GM12878 (cell line): Measurements from ENCODE around the gene RXFP1. TPM values are rescaled to one million over a fixed set of nuclear protein-coding genes. Genes with fewer than 3 reads are reported as not detected.

Source experiments
- ATAC-seq: fragments of 200-7000 bp; cut with Tn5 transposase; 3 replicates; pipeline ENCODE4 v1.9.1; 2020; ENCODE audit warnings: mild to moderate bottlenecking, moderate library complexity
- BruUV-seq: library from RNA; stranded (reverse); fragments of 400-500 nt; replicated peaks from 2 replicates; lab custom pipeline; 2021; lab: Mats Ljungman, UMichigan
- CTCF ChIA-PET: fragments of 300-600 bp; sonication (Branson Sonifier 250); formaldehyde crosslinking; extraction: SDS; loops from one replicate; lab custom pipeline; 2021; ENCODE audit warnings: inconsistent platforms; lab: Yijun Ruan, JAX
- POLR2A ChIA-PET: fragments of 350-600 bp; formaldehyde crosslinking; extraction: SDS; loops from one replicate; lab custom pipeline; 2021; ENCODE audit warnings: inconsistent platforms; lab: Charles Lee
- RAD21 ChIA-PET: fragments of 300-600 bp; sonication (Branson Sonifier 250); formaldehyde crosslinking; loops from one replicate; lab custom pipeline; 2023; ENCODE audit warnings: antibody characterized with exemption; ENCODE audit not compliant: unreplicated experiment; lab: Charles Lee
- SMC1A ChIA-PET: fragments of 300-600 bp; sonication (Branson Sonifier 250); formaldehyde crosslinking; loops from one replicate; lab custom pipeline; 2023; ENCODE audit not compliant: unreplicated experiment, uncharacterized antibody; lab: Charles Lee
- DNase-seq: peaks from one replicate; pipeline ENCODE4 v3.0.0-alpha.2; 2011; ENCODE audit warnings: low read depth, low spot score
- FAIRE-seq: peaks from 3 replicates; lab custom pipeline; 2011; peaks lifted over from hg19 to GRCh38; lab: Jason Lieb, UNC
- H2AFZ ChIP-seq: 2 replicates; pipeline ENCODE4 v1.6.0; 2011; ENCODE audit warnings: low read depth, low read length, control low read depth; ENCODE audit not compliant: control insufficient read depth
- H3K27ac ChIP-seq: 2 replicates; pipeline ENCODE4 v1.5.1; 2011; ENCODE audit warnings: control low read depth; ENCODE audit not compliant: control insufficient read depth, insufficient read depth
- H3K27me3 ChIP-seq, 2 experiments: replicated peaks in 1 of 2; 2 replicates each; pipeline versions ENCODE4 v1.6.0 to v1.6.1; 2011; ENCODE audit warnings: low read length in 1 of 2; ENCODE audit not compliant: control insufficient read depth in 2 of 2, insufficient read depth in 2 of 2
- H3K36me3 ChIP-seq, 2 experiments: 2 replicates each; pipeline ENCODE4 v1.5.1; 2011; ENCODE audit warnings: low read length in 1 of 2; ENCODE audit not compliant: control insufficient read depth in 2 of 2, insufficient read depth in 2 of 2
- H3K4me1 ChIP-seq: 2 replicates; pipeline ENCODE4 v1.6.1; 2011; ENCODE audit warnings: mild to moderate bottlenecking, low read length, moderate library complexity, mixed read lengths; ENCODE audit not compliant: control insufficient read depth, insufficient read depth
- H3K4me2 ChIP-seq: 2 replicates; pipeline ENCODE4 v1.6.0; 2011; ENCODE audit warnings: control low read depth; ENCODE audit not compliant: control insufficient read depth, insufficient read depth
- H3K4me3 ChIP-seq: fragments of 200-600 bp; sonication (generic); 2 replicates; pipeline ENCODE4 v1.5.1; 2016
- H3K79me2 ChIP-seq: 2 replicates; pipeline ENCODE4 v1.6.0; 2011; ENCODE audit warnings: low read length; ENCODE audit not compliant: control insufficient read depth, insufficient read depth
- H3K9ac ChIP-seq: 2 replicates; pipeline ENCODE4 v1.8.0; 2011; ENCODE audit warnings: low read length, control low read depth, mixed read lengths; ENCODE audit not compliant: control insufficient read depth, insufficient read depth
- H3K9me3 ChIP-seq: replicated peaks from 3 replicates; pipeline ENCODE4 v1.5.1; 2011; ENCODE audit warnings: mild to moderate bottlenecking, low read length; ENCODE audit not compliant: control insufficient read depth, insufficient read depth
- H4K20me1 ChIP-seq: 2 replicates; pipeline ENCODE4 v1.6.0; 2011; ENCODE audit not compliant: control insufficient read depth, insufficient read depth
- BACH1 ChIP-seq: fragments of 450-650 bp; IDR thresholded peaks from 2 replicates; pipeline ENCODE4 v1.6.1; 2017; ENCODE audit warnings: mild to moderate bottlenecking, borderline replicate concordance
- IKZF1 ChIP-seq: fragments of 450-650 bp; conservative IDR thresholded peaks from 2 replicates; pipeline ENCODE4 v1.6.1; 2017; ENCODE audit warnings: antibody characterized with exemption, mild to moderate bottlenecking
- MTA3 ChIP-seq: IDR thresholded peaks from 2 replicates; pipeline ENCODE4 v1.6.1; 2012; ENCODE audit warnings: low read length, inconsistent platforms, borderline replicate concordance
- NFXL1 ChIP-seq: fragments of 450-650 bp; IDR thresholded peaks from 2 replicates; pipeline ENCODE4 v1.6.1; 2017; ENCODE audit warnings: antibody characterized with exemption, mild to moderate bottlenecking, borderline replicate concordance
- PAX8 ChIP-seq: fragments of 450-650 bp; IDR thresholded peaks from 2 replicates; pipeline ENCODE4 v1.6.1; 2017; ENCODE audit warnings: mild to moderate bottlenecking, moderate library complexity
- SMAD5 ChIP-seq: IDR thresholded peaks from 2 replicates; pipeline ENCODE4 v1.6.1; 2016; ENCODE audit warnings: antibody characterized with exemption, low read depth
- STAT1 ChIP-seq: fragments of 450-650 bp; conservative IDR thresholded peaks from 2 replicates; pipeline ENCODE4 v1.6.1; 2014; ENCODE audit warnings: antibody characterized with exemption, mild to moderate bottlenecking
- YBX1 ChIP-seq: fragments of 450-650 bp; IDR thresholded peaks from 2 replicates; pipeline ENCODE4 v1.6.1; 2016; ENCODE audit warnings: antibody characterized with exemption
- YY1 ChIP-seq: IDR thresholded peaks from 2 replicates; pipeline ENCODE4 v1.6.1; 2011; ENCODE audit warnings: low read depth, mild to moderate bottlenecking, low read length
- ZNF622 ChIP-seq: fragments of 450-650 bp; IDR thresholded peaks from 2 replicates; pipeline ENCODE4 v1.6.1; 2017; ENCODE audit warnings: mild to moderate bottlenecking, inconsistent platforms
- ZSCAN29 ChIP-seq: fragments of 450-650 bp; IDR thresholded peaks from 2 replicates; pipeline ENCODE4 v1.6.1; 2017; ENCODE audit warnings: mild to moderate bottlenecking, moderate library complexity
- WGBS: methylation state at CpG from one replicate; pipeline ENCODE4 v1.1.6; 2016; ENCODE audit warnings: low lambda C conversion rate; ENCODE audit not compliant: insufficient replicate concordance, insufficient coverage; ENCODE audit errors: missing lambda C conversion rate; 5-methylcytosine and 5-hydroxymethylcytosine counted together
- in situ Hi-C: fragments of 300-500 bp; cut with MboI; formaldehyde crosslinking; loops from 9 replicates; pipeline ENCODE4 v1.14.3; 2018; ENCODE audit warnings: mixed read lengths
- intact Hi-C: fragments of 100-400 bp; cut with micrococcal nuclease; formaldehyde crosslinking; loops from one replicate; pipeline ENCODE4 v1.14.2; 2022; ENCODE audit not compliant: unreplicated experiment
- polyA plus RNA-seq, 11 experiments: library from polyadenylated mRNA; depleted of rRNA in 4 of 11; unstranded in 6 of 11; stranded (reverse) in 5 of 11; fragments of >200 nt; fragmentation: Nextera tagmentation in 4 of 11; fragmentation: Illumina TruSeq in 1 of 11; extraction: Ambion mirVana in 4 of 11; extraction: Trizol in 1 of 11; gene quantifications; 1 replicate in 1 of 11; 2 replicates in 10 of 11; pipeline versions ENCODE4 v1.2.1 to v1.2.3, GENCODE V29; 2011 to 2016; ENCODE audit warnings: inconsistent platforms in 2 of 11, missing spikeins in 2 of 11, low read depth in 1 of 11
- total RNA-seq, 4 experiments: library from RNA; depleted of rRNA in 3 of 4; stranded (reverse); fragments of >200 nt in 3 of 4; fragmentation: Illumina TruSeq in 1 of 4; extraction: Trizol in 1 of 4; gene quantifications; 2 replicates each; pipeline versions ENCODE4 v1.2.1 to v1.2.3, GENCODE V29; 2013 to 2021

RXFP1 gene
- total and polyA plus RNA-seq, 10 of the 15 experiments (the other 5 are each of a cell fraction or from before 2014, with no cell fraction given), result 0.12 TPM; not detected in 9

- ChIA-PET RAD21 (no interaction called here), POLR2A (no interaction called here), SMC1A (interaction anchor here (0.8 kb wide), 1 partner anchor 109 kb away, joined by 3 read pairs; no protein-coding TSS in a partner anchor), CTCF (no interaction called here)
- no TSS peak for BruUV-seq
- Histone ChIP-seq H3K27me3 (no peaks in the 10 kb centered on the region; a peak in 1 of 4 replicates), H3K9me3 (no peaks in the 10 kb centered on the region), H2AFZ (no peak overlapping the region), H3K4me1 (no peaks in the 10 kb centered on the region), H3K9ac (no peak overlapping the region), H3K4me3 (no peak overlapping the region), H3K27ac (no peak overlapping the region), H3K4me2 (no peak overlapping the region), H4K20me1 (no peaks in the 10 kb centered on the region), H3K36me3 (no peaks in the 10 kb centered on the region), H3K79me2 (no peaks in the 10 kb centered on the region)
- DNase-seq (no peak), FAIRE-seq (no peak), ATAC-seq (no peak)
- in situ Hi-C loops (no loop called here), intact Hi-C loops (no loop called here)
- 6% methylated on average over 4 of the region's 4 CpGs for WGBS
- TF ChIP-seq ZSCAN29 (no peak), YBX1 (no peak), YY1 (no peak), STAT1 (no peak), PAX8 (no peak), BACH1 (no peak), MTA3 (no peak), SMAD5 (no peak), ZNF622 (no peak), NFXL1 (no peak), IKZF1 (no peak)
These were observed 77.5 kb downstream of the RXFP1 start for GRCh38 chr4:158599150-158599549.
